SJSA1 (cell line): Measurements from ENCODE around the gene SPO11. TPM values are rescaled to one million over a fixed set of nuclear protein-coding genes. Genes with fewer than 3 reads are reported as not detected.
A peak's percentile ranks its signal among the peaks of the same experiment; 100 is the strongest.

ENCODE experiments used
- DNase-seq, 2 experiments: peaks; one replicate each; pipeline ENCODE4 v3.0.0-alpha.2; 2015 to 2020; ENCODE audit warnings: low spot score in 2 of 2, low read depth in 1 of 2
- H3K27ac ChIP-seq: fragments of 250-450 bp; sonication (Bioruptor Pico); 2 replicates; pipeline ENCODE4 v1.5.1; 2020; ENCODE audit warnings: mild to moderate bottlenecking, moderate library complexity
- H3K27me3 ChIP-seq: fragments of 250-450 bp; sonication (Bioruptor Pico); replicated peaks from 2 replicates; pipeline ENCODE4 v1.5.1; 2020; ENCODE audit warnings: mild to moderate bottlenecking, moderate library complexity
- H3K36me3 ChIP-seq: fragments of 250-450 bp; sonication (Bioruptor Pico); 2 replicates; pipeline ENCODE4 v1.5.1; 2020; ENCODE audit warnings: mild to moderate bottlenecking
- H3K4me1 ChIP-seq: fragments of 250-450 bp; sonication (Bioruptor Pico); replicated peaks from 2 replicates; pipeline ENCODE4 v1.6.1; 2021; ENCODE audit warnings: mild to moderate bottlenecking
- H3K4me3 ChIP-seq: fragments of 250-450 bp; sonication (Bioruptor Pico); 2 replicates; pipeline ENCODE4 v1.5.1; 2020; ENCODE audit warnings: mild to moderate bottlenecking
- H3K9me3 ChIP-seq: fragments of 250-450 bp; sonication (Bioruptor Pico); replicated peaks from 2 replicates; pipeline ENCODE4 v1.5.1; 2020; ENCODE audit warnings: mild to moderate bottlenecking
- total RNA-seq: library from RNA; depleted of rRNA; stranded (reverse); fragments of >200 nt; shearing (Covaris generic); gene quantifications from 2 replicates; pipeline ENCODE4 v1.2.3, GENCODE V29; 2014; rRNA removed

The SPO11 gene, protein sequence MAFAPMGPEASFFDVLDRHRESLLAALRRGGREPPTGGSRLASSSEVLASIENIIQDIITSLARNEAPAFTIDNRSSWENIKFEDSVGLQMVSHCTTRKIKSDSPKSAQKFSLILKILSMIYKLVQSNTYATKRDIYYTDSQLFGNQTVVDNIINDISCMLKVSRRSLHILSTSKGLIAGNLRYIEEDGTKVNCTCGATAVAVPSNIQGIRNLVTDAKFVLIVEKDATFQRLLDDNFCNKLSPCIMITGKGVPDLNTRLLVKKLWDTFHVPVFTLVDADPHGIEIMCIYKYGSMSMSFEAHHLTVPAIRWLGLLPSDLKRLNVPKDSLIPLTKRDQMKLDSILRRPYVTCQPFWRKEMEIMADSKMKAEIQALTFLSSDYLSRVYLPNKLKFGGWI
- total RNA-seq: not detected in 2 replicates

GRCh38 chr20:57329608-57330221 lies at the start of gene SPO11:
TSS of gene SPO11 (plus strand) at chr20:57329803. CDS start at chr20:57329868, 65 bp downstream.
- Histone ChIP-seq H3K27me3 (peaks cover 22% of the 10 kb centered on the region), H3K27ac (no peak within 1 kb of the TSS), H3K4me3 (no peak within 1 kb of the TSS), H3K9me3 (no peaks in the 10 kb centered on the region), H3K4me1 (no peaks in the 10 kb centered on the region), H3K36me3 (no peaks in the 10 kb centered on the region)
- no peak for DNase-seq

DNA sequence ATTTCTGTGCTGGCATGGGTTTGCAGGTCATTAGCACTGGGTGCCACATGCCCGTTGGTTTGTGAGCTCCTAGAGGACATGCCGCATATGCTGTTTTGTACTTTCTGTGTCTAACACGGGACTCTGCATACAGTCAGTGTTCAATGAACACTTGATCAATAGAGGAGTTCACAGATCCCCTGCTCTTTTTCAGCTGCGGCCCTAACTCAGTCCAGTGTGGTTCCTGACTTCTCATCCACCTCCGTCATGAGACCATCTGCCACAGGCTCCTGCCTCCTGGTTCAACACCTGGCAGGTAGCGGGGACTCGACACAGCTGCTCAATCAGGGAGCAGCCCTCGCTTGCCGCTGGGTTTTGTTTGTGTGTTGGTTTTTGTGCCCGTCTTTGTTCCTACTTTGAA lies 49.4 kb upstream of the SPO11 start:
- no peak overlapping the region for H3K4me3 ChIP-seq
- no peak for DNase-seq
- no peaks in the 10 kb centered on the region for H3K36me3 ChIP-seq
- no peak overlapping the region for H3K27ac ChIP-seq
- H3K9me3 ChIP-seq: no peaks in the 10 kb centered on the region
- no peaks in the 10 kb centered on the region for H3K4me1 ChIP-seq
- H3K27me3 ChIP-seq: peaks cover 18% of the 10 kb centered on the region; the same call in 1 of the 2 replicates

- no peak overlapping the region for H3K4me3 ChIP-seq
- no peak for DNase-seq
- H3K9me3 ChIP-seq: no peaks in the 10 kb centered on the region
- no peak overlapping the region for H3K27ac ChIP-seq
- H3K4me1 ChIP-seq: no peaks in the 10 kb centered on the region
- H3K27me3 ChIP-seq: peaks cover 18% of the 10 kb centered on the region
- no peaks in the 10 kb centered on the region for H3K36me3 ChIP-seq
These were observed 47.7 kb upstream of the SPO11 start for GRCh38 chr20:57281900-57282299.

- DNase-seq: no peak
- H3K27ac ChIP-seq: no peak overlapping the region
- no peak overlapping the region for H3K4me3 ChIP-seq
- peaks cover 20% of the 10 kb centered on the region for H3K27me3 ChIP-seq
- no peaks in the 10 kb centered on the region for H3K9me3 ChIP-seq
- no peaks in the 10 kb centered on the region for H3K36me3 ChIP-seq
- peaks cover 2% of the 10 kb centered on the region for H3K4me1 ChIP-seq
These were observed 46.8 kb upstream of the SPO11 start for GRCh38 chr20:57282670-57283361.

GRCh38 chr20:57283860-57284259 lies 45.7 kb upstream of the SPO11 start:
- H3K36me3 ChIP-seq: no peaks in the 10 kb centered on the region
- DNase-seq: no peak
- no peak overlapping the region for H3K27ac ChIP-seq
- peaks cover 8% of the 10 kb centered on the region for H3K4me1 ChIP-seq
- H3K9me3 ChIP-seq: no peaks in the 10 kb centered on the region
- peaks cover 27% of the 10 kb centered on the region for H3K27me3 ChIP-seq
- no peak overlapping the region for H3K4me3 ChIP-seq

GRCh38 chr20:57287007-57287880 lies 42.4 kb upstream of the SPO11 start:
- Histone ChIP-seq H3K27ac (no peak overlapping the region), H3K27me3 (peaks cover 20% of the 10 kb centered on the region), H3K4me1 (peaks cover 8% of the 10 kb centered on the region), H3K4me3 (no peak overlapping the region), H3K36me3 (no peaks in the 10 kb centered on the region), H3K9me3 (no peaks in the 10 kb centered on the region)
- peak in 1 of 2 experiments; percentile 50 for DNase-seq

GRCh38 chr20:57287901-57288300 lies 41.7 kb upstream of the SPO11 start:
- Histone ChIP-seq H3K4me3 (no peak overlapping the region), H3K27me3 (peaks cover 20% of the 10 kb centered on the region), H3K4me1 (peaks cover 8% of the 10 kb centered on the region), H3K36me3 (no peaks in the 10 kb centered on the region), H3K9me3 (no peaks in the 10 kb centered on the region), H3K27ac (no peak overlapping the region)
- no peak for DNase-seq

- no peak for DNase-seq
- H3K4me1 ChIP-seq: peaks cover 8% of the 10 kb centered on the region
- peaks cover 22% of the 10 kb centered on the region for H3K27me3 ChIP-seq
- H3K4me3 ChIP-seq: no peak overlapping the region
- no peak overlapping the region for H3K27ac ChIP-seq
- H3K9me3 ChIP-seq: no peaks in the 10 kb centered on the region
- no peaks in the 10 kb centered on the region for H3K36me3 ChIP-seq
These were observed 40.8 kb upstream of the SPO11 start for GRCh38 chr20:57288651-57289277.

DNA sequence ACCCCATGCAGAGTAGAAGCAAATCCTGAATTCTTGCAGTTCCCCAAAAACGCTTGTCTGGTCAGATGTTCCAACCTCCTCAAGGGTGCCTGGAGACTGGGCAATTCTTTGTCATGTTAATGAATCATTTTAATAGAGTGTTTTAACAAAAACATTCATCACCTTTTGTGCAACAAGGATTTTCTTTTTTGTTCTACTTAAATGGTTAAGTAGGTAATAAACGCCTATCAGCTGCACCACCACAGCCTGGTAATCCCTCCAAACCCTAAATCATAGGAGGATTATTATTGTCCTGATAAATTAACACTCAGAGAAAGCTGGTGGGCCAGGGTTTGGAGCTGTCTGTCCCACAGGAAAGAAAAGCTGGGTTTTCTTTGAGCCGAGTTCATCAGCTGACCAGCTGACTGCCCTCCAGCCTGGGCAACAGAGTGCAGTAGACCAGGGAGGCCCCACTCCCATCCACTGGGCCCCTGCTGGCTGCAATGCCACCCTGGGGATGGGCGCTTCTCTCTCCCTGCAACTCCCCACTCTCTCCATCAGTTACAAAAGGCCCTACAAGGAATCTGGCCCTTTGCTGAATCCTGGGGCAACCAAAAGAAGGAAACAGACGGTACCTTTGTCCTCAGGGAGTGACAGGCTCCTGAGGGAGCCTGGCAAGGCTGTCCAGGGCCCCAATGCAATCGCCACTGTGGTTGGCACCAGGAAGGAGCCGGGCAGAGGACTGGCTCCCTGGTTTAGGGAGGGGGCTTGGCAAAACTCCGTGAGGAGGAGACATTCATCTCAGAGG lies 40.0 kb upstream of the SPO11 start:
- Histone ChIP-seq H3K27me3 (peaks cover 18% of the 10 kb centered on the region), H3K36me3 (no peaks in the 10 kb centered on the region), H3K4me1 (peaks cover 8% of the 10 kb centered on the region), H3K27ac (no peak overlapping the region), H3K9me3 (no peaks in the 10 kb centered on the region), H3K4me3 (no peak overlapping the region)
- no peak for DNase-seq

DNA sequence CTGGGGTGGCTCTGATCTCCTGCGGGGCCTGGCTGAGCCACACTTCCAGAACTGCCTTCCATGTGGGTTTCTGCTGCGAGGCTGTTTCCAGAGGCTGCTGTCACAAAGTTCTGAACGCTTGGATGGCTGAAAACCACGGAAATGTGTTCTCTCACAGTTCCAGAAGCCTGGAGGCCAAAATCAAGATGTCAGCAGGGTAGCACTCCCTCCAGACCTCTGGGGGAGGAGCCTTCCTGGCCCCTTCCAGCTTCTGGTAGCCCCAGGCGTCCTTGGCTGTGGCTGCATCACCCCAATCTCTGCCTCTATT lies 39.5 kb upstream of the SPO11 start:
- H3K27me3 ChIP-seq: peaks cover 16% of the 10 kb centered on the region
- DNase-seq: no peak
- H3K9me3 ChIP-seq: no peaks in the 10 kb centered on the region
- no peaks in the 10 kb centered on the region for H3K36me3 ChIP-seq
- H3K27ac ChIP-seq: no peak overlapping the region
- no peak overlapping the region for H3K4me3 ChIP-seq
- H3K4me1 ChIP-seq: peaks cover 8% of the 10 kb centered on the region

- Histone ChIP-seq H3K27ac (no peak overlapping the region), H3K4me1 (peaks cover 8% of the 10 kb centered on the region), H3K9me3 (no peaks in the 10 kb centered on the region), H3K36me3 (no peaks in the 10 kb centered on the region), H3K27me3 (peaks cover 16% of the 10 kb centered on the region), H3K4me3 (no peak overlapping the region)
- no peak for DNase-seq
These were observed 38.6 kb upstream of the SPO11 start for GRCh38 chr20:57291003-57291402.

- Histone ChIP-seq H3K4me3 (no peak overlapping the region), H3K27ac (no peak overlapping the region), H3K4me1 (peaks cover 8% of the 10 kb centered on the region), H3K27me3 (peaks cover 16% of the 10 kb centered on the region; the same call in 1 of the 2 replicates), H3K9me3 (no peaks in the 10 kb centered on the region), H3K36me3 (no peaks in the 10 kb centered on the region)
- no peak for DNase-seq
These were observed 37.9 kb upstream of the SPO11 start for GRCh38 chr20:57291694-57292093.
